ENCODE measurements around the gene CDK11A.

DNA sequence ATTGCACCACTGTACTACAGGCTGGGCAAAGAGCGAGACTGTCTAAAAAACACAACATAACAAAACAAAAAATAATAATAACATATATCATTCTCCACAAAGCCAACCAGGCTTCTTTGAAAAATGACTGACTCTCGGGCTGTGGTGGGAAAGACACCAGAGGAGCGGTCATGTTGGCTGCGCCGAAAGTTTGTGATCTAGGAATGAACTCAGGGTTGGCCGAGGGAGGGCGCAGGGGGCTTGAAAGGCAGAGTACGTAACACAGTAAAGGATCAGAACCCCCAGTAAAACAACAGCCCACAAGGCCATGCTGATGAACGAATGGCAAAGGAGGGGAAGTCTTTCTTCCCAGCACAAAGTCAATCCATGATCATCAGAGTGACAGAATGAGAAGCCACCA lies 36.3 kb downstream of the CDK11A start:
- TF ChIP-seq, protein P1, sequence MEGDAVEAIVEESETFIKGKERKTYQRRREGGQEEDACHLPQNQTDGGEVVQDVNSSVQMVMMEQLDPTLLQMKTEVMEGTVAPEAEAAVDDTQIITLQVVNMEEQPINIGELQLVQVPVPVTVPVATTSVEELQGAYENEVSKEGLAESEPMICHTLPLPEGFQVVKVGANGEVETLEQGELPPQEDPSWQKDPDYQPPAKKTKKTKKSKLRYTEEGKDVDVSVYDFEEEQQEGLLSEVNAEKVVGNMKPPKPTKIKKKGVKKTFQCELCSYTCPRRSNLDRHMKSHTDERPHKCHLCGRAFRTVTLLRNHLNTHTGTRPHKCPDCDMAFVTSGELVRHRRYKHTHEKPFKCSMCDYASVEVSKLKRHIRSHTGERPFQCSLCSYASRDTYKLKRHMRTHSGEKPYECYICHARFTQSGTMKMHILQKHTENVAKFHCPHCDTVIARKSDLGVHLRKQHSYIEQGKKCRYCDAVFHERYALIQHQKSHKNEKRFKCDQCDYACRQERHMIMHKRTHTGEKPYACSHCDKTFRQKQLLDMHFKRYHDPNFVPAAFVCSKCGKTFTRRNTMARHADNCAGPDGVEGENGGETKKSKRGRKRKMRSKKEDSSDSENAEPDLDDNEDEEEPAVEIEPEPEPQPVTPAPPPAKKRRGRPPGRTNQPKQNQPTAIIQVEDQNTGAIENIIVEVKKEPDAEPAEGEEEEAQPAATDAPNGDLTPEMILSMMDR (IDR thresholded peaks at IDR 0.05): no peak
- TF ChIP-seq POLR2A (IDR thresholded peaks at IDR 0.05) (no peak), POLR2AphosphoS5 (IDR thresholded peaks at IDR 0.05) (no peak)

All from breast epithelium (tissue), 3 donors.